GM19035 (cell line): Measurements from ENCODE around the gene SELENOI.
"Not testable (repeated sequence)": the region's sequence is repeated elsewhere in the genome, so short reads cannot be mapped to it uniquely, and the experiment has no call there.

ENCODE experiments used
- ATAC-seq: cut with Tn5 transposase; IDR thresholded peaks from one replicate; pipeline ENCODE4 v1.9.1; 2021; ENCODE audit not compliant: unreplicated experiment

SELENOI gene

DNA sequence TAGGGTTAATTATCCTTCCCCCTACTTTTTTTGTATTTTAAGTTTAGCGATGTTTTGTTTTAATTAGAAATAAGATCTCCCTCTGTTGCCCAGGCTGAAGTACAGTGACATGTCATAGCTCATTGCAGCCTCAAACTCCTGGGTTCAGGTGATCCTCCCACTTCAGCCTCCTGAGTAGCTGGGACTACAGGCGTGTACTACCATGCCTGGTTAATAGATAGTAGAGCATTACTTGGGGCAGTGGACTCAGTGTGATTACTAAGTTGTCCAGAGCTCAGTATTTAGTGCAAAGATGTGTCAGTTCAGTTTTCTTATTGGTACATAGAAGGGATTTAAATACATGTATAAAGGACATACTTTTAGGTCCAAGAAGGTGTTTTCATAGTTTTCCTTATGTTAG is 10.2 kb downstream of the SELENOI start:
- no peak for ATAC-seq

- no peak for ATAC-seq
Measured at GRCh38 chr2:26356771-26357170, 10.8 kb downstream of the SELENOI start.

- ATAC-seq, result no peak
Measured at GRCh38 chr2:26359886-26360473, 14.0 kb downstream of the SELENOI start.

DNA sequence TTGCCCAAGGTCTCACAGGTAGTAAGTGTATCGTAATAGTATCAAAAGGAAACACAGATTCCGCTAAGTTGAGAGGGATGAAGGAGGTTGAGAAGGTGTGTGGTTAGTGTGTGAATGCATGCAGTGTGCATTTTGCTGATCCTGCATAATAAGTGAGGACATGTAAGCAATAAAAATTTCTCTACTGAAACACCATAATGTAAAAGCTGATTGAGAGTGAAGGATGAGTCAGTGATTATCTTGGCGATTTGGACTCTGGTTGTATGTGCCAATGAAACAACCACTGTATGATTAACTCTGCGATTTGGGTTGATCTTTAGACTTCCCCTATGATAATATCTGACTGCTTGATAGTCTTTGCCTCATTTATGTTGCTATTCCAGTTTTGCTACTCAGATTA is 17.4 kb downstream of the SELENOI start:
- ATAC-seq, result no peak

DNA sequence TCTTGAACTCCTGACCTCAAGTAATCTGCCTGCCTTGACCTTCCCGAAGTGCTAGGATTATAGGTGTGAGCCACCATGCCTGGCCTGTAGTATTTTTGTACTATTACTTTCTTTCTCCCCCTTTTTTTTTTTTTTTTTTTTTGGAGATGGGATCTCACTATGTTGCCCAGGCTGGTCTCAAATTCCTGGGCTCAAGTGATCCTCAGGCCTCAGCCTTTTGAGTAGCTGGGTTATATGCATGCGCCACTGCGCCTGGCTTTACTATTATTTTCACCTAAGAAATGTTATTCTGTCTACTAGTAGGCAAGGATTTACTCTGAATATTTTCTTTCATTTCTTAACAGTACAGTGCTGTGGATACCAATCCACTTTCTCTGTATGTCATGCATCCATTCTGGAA is 18.0 kb downstream of the SELENOI start:
- no peak for ATAC-seq

- no peak for ATAC-seq
Measured at GRCh38 chr2:26364669-26365068, 18.7 kb downstream of the SELENOI start.

DNA sequence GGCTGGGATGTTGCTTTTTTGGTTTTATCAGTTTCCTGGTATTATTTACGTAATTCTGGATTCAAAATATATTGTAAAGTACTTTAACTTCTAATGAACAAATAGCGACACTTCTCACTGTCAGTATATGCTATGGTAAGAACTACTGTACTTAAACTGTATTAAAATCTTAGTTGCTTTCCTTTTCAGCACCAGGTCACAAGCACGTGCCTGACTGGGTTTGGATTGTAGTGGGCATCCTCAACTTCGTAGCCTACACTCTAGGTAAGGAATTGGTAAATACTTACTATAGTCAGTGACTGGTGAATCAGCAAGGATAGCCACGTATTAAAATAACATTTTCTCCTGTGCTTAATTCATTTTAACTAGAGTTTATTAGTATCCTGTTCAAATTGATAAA is 21.0 kb downstream of the SELENOI start:
- ATAC-seq, result no peak

- ATAC-seq, result not testable (repeated sequence)
Measured at GRCh38 chr2:26369664-26370063, 23.7 kb downstream of the SELENOI start.

GRCh38 chr2:26370909-26371308 is 25.0 kb downstream of the SELENOI start:
- ATAC-seq, result not testable (repeated sequence)

DNA sequence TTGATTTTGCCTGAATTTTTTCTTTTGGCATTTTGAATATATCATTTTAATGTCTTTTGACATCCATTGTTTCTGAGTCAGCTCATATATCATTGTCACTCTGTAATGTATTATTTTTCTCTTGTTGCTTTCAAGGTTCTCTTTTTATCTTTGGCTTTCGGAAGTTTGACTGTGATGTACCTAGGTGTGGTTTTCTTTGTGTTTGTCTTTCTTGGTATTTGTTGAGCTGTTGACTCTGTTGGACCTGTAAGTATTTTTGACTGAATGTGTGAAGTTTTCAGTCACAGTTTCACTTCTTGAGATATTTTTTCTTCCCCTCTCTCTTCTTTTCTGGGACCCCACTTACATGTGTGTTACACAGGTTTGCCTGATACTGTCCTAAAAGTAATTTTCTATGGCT is 30.9 kb downstream of the SELENOI start:
- ATAC-seq, result no peak

DNA sequence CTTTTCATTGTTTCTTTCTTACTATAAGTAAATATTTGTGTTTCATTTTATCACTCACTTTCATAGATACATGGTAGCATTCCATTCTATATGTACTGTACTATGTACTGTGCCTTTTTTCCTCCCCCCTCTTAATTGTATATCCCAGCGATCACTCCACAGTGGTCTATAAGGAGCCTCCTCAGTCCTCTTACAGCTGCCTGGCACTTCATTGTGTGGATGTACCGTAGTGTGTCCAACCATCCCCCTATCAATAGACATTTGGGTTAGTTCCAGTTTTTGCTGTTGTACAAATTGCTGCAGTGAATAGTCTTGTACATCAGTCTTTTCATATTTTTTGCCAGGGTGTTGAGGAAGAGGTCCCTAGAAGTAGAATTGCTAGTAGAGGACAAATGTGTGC is 34.3 kb downstream of the SELENOI start:
- no peak for ATAC-seq

- no peak for ATAC-seq
Measured at GRCh38 chr2:26382564-26382963, 36.6 kb downstream of the SELENOI start.

- ATAC-seq, result no peak
Measured at GRCh38 chr2:26384183-26384582, 38.2 kb downstream of the SELENOI start.

- no peak for ATAC-seq
Measured at GRCh38 chr2:26384597-26384996, 38.7 kb downstream of the SELENOI start.

- ATAC-seq, result no peak
Measured at GRCh38 chr2:26387189-26387588, 41.2 kb downstream of the SELENOI start.

DNA sequence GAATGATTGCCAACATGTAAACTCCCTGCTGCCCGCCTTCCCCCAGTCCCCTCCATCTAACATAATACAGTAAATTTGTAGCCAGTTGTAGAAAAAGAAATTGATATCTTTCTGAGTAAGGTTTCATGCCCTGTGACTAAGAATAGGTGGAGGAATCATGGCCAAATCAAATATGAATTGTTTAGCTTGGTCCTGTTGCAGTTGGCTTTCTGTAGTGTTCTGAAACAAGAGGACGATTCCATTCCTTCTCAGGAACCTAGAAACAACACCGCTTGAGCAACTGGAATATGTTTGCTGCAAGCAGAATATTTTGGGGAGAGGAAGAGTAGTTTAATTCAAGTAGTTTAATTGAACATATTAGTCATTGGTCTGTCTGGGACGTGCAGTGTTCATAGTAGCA is 48.8 kb downstream of the SELENOI start:
- ATAC-seq, result no peak

- no peak for ATAC-seq
Measured at GRCh38 chr2:26395394-26395793, 49.5 kb downstream of the SELENOI start.

- ATAC-seq, result no peak
Measured at GRCh38 chr2:26396734-26397298, 50.9 kb downstream of the SELENOI start.

- no peak for ATAC-seq
Measured at GRCh38 chr2:26399771-26400376, 53.9 kb downstream of the SELENOI start.

DNA sequence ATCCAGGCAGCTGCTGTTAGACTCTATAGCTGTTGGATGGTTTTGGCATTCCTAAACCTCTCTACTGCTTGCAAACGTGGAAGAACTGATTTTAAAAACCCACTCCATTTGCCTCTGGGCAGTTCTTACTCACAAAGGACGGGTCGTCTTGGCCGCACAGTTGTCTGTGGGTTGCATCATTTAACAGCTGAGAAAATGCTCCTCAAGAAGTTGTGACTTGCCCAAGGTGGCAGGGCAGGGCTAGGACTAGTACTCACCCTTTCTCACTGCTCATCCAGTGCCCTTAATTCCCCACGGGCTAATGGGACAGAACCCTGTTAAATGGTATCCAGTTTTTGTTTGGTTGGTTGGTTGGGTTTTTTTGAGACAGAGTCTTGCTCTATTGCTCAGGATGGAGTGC is 54.8 kb downstream of the SELENOI start:
- ATAC-seq, result no peak

DNA sequence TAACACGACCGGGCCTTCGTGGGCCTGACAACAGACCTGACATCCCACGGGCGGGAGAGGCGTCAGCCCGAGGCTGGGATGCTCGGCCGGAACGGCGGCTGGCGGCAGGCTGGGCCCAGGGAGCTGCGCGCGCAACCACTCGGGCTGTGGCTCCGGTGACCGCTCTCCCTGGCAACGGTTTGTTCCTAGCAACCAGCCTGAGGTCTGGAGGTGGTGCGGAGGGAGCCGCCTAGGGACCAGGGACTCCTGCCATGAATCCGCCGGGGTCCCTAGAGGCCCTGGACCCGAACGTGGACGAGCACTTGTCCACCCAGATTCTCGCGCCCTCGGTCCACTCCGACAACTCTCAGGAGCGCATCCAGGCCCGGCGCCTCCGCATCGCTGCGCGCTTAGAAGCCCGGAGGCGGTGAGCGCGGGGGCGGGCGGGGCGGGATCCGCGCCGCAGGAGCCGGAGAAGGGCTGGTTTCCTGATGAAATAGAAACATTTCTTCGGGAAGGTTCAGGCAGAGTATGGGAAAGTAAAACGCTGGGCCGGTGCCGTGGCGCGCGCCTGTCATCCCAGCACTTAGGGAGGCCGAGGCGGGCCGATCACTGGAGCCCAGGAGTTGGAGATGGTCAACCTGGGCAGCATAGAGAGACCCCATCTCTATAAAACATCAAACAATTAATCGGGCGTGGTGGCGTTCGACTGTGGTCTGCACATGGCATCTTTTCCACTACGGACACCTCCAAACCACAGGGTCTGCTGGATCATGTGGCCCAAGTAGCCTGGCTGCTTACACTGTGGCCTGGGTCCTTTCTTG is 56.0 kb downstream of the SELENOI start, which contains the start of gene DRC1:
Gene DRC1 (plus strand): TSS at position 182 of the 803 bp plus-strand sequence. CDS start 70 bp downstream, at position 252.
- no peak for ATAC-seq

DNA sequence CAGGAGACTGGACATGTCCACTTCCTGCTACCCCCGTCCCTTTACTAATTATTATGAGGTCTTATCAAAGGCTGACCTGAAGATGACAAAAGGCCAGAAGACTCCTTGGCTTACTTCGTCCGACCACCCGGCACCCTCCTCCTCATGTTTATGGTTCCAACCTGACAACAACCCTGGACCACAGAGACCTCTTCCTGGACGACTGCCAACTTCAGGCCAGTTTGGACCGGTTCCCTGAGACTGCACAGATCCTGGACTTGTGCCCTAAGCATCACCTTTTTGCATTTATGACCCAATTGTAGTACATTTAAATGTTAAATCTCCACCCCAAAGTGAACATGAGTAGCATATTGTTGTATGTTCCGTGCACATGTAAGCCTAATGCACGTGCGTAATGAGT is 61.6 kb downstream of the SELENOI start:
- ATAC-seq, result no peak
